ENCODE results near the gene TNFSF9.
"Not testable (repeated sequence)": the region's sequence is repeated elsewhere in the genome, so short reads cannot be mapped to it uniquely, and the experiment has no call there.

Gene TNFSF9

DNA sequence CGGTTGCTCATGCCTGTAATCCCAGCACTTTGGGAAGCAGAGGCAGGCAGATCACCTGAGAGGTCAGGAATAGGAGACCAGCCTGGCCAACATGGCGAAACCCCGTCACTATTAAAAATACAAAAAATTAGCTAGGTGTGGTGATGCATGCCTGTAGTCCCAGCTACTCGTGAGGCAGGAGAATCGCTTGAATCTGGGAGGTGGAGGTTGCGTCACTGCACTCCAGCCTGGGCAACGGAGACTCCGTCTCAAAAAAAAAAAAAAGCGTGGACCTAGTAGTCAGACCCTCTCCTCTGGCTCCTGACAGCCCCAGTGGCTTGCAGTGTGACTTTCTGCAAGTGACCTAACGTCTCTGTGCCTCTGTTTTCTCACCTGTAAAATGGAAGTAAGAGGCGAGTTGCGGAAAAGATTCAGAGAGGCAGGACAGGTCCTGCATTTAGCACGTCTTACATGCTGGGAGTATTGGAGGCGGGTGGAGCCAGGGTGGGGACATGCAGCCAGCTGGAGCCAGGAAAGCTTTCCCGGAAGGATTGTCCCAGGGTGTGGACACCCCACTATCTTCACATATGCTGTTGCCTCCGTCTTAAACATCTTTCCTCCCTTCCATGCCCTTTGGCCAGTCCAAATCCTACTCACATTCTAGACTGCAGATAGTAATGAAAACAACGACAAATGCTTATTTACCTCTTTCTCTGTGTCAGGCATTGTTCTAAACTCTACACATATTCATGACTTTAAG lies 31.6 kb upstream of the TNFSF9 start:
- no peak for DNase-seq (ENCODE audit: low read depth)
- TF ChIP-seq CTCF (conservative IDR thresholded peaks at IDR 0.05; ENCODE audit: low read length): no peak
- no peak overlapping the region for H3K4me3 ChIP-seq (ENCODE audit: low read length)

GRCh38 chr19:6500837-6501739 lies 29.7 kb upstream of the TNFSF9 start:
- TF ChIP-seq CTCF (conservative IDR thresholded peaks at IDR 0.05; ENCODE audit: low read length): no peak
- H3K4me3 ChIP-seq (ENCODE audit: low read length): no peak overlapping the region
- no peak for DNase-seq (ENCODE audit: low read depth)

GRCh38 chr19:6501740-6502648 lies 28.8 kb upstream of the TNFSF9 start, which contains the start of gene TUBB4A:
TSS of gene TUBB4A (minus strand) at chr19:6502309. CDS start at chr19:6502212, 97 bp downstream.
- no peak for TF ChIP-seq CTCF (conservative IDR thresholded peaks at IDR 0.05; ENCODE audit: low read length)
- DNase-seq (ENCODE audit: low read depth): no peak
- no peak within 1 kb of the TSS for H3K4me3 ChIP-seq (ENCODE audit: low read length)

- TF ChIP-seq CTCF (conservative IDR thresholded peaks at IDR 0.05; ENCODE audit: low read length): no peak
- DNase-seq (ENCODE audit: low read depth): no peak
- H3K4me3 ChIP-seq (ENCODE audit: low read length): no peak overlapping the region
Observed at GRCh38 chr19:6503407-6504201, 27.2 kb upstream of the TNFSF9 start.

GRCh38 chr19:6508028-6508771 lies 22.6 kb upstream of the TNFSF9 start:
- H3K4me3 ChIP-seq (ENCODE audit: low read length); DNase-seq (ENCODE audit: low read depth): not testable (repeated sequence)

DNA sequence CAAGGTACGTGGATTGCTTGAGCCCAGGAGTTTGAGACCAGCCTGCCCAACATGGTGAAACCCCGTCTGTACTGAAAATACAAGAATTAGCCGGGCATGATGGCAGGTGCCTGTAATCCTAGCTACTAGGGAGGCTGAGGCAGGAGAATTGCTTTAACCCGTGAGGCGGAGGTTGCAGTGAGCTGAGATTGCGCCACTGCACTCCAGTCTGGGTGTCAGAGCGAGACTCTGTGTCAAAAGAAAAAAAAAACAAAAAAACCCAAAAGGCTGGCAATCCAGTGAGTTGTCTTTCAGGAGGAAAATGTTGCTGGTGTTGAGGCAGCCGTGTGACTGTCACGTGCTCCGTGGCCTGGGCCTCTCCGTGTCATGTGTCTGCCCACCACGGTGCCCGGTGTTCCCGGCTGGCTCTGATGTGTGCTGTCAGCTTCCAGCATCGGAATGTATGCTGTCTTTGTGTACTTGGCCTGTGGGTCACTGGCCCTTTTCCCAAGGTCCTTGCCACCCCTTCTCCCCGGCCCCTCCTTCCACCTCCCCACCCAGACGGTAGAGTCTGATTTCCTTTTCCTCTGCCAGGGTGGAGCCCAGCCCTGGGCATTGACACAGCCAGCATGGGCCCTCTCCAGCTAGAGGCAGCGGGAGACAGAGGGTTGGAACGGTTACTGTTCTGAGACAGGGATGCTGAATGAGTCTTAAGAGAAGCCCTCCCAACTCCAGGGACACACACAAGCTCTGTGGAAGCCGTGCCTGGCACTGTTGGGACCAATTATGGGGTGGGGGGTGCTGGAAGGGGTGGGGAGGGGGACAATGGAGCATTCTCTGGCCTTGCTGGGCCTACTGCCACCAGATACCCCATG lies 21.5 kb upstream of the TNFSF9 start:
- DNase-seq (ENCODE audit: low read depth): no peak
- no peak for TF ChIP-seq CTCF (conservative IDR thresholded peaks at IDR 0.05; ENCODE audit: low read length)
- H3K4me3 ChIP-seq (ENCODE audit: low read length): no peak overlapping the region
